Measurements from ENCODE around the gene LHX2.

The LHX2 gene

DNA sequence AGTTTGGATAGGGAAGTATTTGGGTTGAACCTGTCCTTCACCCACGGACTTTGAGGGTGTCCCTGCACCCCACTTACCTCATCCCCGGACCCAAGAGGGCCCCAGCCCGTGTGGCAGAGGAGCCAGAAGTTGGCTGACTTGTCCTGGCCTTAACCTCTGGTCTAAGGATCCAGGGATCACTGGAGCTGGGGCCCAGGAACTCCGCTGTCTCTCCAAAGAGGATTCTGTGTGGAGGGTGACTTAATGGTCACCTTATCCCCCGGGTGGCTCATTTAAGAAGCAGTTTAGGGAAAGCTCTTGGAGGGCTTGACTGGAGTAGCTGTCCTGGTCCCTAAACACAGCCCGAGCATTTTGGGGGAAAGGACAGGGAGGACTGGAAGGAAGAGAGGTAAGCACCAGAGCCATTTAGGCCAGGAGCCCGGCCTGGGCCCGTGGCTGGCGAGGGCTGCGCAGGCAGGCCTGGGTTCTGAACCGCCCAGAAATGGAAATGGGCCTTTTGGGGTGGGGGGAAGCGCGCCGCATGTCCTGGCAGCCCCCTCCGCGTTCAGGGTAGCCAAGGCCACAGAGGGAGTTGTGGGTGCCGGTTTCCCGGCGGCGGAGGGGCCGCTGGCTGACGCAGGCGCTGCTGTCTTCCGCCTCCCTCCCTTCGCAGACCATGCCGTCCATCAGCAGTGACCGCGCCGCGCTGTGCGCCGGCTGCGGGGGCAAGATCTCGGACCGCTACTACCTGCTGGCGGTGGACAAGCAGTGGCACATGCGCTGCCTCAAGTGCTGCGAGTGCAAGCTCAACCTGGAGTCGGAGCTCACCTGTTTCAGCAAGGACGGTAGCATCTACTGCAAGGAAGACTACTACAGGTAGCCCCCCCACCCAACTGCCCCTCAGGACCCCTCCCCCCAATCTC, 2.0 kb downstream of the LHX2 start:
- no peak for DNase-seq (ENCODE audit: low read depth)

DNA sequence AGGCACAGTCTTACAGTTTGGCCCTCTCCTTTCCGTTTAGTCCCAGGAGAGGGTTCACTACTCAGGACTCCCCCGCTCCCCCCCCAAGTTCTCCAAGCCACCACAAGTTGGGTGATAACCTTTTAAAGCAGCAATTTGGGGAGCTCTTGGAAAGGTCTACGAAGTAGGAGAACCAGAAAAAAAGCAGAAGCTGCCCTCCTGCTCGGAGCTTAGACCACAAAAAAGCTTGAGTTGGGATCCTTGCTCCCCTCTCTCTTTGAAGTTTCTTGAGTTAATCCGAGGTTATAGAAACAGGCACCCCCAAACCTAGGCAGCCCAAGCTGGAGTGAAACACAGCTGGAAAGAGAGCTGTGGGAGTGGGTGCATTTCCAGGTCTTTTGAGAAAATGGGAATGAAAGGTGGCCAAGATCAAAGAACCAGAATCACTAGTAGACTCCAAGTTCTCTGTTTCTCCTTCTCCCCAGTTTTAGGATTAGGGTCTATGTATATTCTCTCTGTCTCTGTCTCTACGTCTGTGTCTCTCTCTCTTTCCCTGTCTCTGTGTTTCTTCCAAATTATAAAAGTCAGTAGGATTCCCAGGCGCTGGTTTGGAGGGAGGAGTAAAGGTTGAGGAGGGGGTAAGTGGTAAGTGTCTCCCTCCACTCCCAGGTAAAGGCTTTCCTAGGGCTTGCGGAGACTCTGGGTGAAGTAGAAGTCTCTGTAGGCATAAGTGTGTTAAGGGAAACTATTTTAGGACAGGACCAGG, 2.8 kb downstream of the LHX2 start:
- DNase-seq (ENCODE audit: low read depth): no peak

DNA sequence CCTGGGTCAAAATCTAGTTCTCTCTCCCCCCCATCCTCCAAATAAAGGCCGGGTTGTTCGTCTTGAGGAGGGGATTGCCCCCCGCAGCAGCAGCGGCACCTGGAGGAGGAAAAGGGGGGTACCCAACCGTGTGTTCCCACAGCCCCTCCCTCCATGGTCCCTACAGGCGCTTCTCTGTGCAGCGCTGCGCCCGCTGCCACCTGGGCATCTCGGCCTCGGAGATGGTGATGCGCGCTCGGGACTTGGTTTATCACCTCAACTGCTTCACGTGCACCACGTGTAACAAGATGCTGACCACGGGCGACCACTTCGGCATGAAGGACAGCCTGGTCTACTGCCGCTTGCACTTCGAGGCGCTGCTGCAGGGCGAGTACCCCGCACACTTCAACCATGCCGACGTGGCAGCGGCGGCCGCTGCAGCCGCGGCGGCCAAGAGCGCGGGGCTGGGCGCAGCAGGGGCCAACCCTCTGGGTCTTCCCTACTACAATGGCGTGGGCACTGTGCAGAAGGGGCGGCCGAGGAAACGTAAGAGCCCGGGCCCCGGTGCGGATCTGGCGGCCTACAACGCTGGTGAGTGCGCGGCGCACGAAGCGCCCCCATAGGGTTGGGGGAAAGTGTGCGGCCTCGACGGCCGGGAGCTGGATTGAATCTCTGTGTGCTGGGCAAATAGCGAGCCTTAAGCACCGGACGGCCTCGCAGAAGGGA, 3.5 kb downstream of the LHX2 start:
- no peak for DNase-seq (ENCODE audit: low read depth)

DNA sequence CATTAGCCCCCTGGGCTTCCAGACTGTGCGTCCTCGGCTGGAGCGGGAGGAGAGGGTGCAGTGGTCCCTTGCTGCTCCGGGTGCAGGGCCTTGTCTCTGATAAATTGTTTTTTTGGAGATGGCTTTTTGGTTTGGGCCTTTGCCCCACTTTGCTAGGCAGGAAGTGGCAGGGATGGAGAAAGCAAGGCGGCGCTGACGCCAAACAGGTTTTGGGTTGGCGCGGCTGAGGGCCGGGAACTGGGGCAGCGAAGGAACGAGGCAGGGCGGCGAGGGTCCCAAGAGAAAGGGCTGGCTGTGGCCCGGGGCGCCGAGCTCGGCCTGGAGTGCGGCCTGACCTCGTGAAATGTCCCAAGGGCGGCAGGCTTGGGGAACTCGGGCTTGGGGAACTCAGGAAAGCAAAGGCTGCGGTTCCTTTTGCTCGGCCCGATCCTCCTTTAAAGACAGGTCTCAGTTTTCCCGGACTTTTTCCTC, 4.1 kb downstream of the LHX2 start:
- DNase-seq (ENCODE audit: low read depth): no peak

DNA sequence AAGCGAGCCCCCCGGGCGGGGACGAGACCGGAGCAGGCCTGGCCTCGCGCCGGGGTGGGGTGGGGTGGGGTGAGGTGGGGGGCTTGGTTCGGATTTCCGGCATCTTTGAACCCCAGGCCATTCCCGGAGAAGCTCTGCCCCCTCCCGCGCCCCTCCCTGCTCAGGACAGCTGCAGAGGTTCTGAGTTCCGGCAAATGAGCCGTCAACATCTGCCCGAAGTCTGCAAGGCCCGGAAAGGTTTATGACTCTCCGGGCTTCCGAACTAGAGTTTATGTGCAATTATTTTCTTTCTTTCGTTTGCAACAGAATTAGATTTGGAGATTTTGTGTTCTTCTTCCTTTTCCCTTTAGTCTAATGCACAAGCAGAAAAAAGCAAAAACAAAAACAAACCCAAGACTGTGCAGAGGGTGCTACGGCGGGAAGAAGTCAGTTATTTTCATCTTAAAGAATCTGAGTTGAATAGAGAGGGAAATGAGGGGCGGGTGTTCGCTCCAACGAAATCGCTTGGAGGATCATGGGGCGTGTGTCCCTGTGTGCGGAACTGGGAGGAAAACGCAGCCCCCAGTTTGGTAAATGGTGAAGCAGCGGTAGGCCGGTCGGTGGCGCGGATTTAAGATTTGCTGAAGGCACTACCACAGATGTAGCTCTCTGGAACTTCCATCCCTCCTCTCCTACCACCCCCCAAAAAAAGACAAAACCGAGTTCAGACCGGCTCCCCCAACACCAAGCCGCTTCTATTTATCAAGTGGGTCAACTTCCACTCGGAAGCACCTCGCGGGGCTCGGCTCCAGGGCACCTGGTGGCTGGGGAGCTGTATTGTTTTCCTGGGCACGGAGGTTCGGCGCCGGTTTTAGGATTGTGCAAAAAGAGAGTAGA, 4.8 kb downstream of the LHX2 start:
- DNase-seq (ENCODE audit: low read depth): no peak

DNA sequence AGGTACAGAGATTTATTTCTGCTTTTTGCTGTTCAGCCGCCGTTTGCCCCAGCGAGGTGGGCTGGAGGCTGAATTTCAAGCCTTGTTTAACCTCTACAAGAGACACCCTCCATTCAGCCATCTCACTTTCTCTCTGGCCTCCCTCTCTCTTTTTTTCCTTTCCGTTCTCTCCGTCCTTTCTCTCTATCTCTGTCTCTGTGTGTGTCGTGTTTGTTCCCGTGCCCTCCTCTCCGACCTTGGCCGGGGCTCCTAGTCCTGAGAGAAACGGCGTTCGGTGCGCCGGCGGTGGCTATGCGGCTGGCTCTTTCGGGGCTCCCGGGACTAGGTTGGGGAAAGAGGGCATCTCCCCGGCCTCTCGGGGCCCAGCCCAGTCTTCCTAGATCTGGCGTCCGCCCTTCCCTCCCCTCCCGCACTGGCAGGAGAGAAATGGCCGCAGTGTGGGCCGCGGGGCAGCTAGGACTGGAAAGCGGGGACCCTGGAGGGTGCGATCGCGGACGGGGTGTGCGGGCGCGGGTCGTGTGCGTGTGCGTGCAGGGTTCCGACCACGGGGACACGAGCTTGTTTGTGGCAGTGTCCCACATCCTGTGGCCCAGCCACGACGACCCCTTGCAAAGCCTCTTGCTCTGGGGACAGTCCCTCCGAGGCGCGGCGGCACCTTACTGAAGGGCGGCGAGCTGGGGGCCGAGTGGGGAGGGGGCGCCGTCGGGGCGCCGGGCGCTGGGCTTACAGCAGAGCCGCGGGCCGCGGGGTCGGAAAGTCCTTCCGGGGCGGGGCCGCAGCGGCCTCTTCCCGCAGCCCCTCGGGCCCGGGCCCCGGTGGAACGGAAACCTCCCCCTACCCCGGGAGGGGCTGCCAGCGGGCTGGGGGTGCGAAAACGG, 5.7 kb downstream of the LHX2 start:
- DNase-seq (ENCODE audit: low read depth): no peak

DNA sequence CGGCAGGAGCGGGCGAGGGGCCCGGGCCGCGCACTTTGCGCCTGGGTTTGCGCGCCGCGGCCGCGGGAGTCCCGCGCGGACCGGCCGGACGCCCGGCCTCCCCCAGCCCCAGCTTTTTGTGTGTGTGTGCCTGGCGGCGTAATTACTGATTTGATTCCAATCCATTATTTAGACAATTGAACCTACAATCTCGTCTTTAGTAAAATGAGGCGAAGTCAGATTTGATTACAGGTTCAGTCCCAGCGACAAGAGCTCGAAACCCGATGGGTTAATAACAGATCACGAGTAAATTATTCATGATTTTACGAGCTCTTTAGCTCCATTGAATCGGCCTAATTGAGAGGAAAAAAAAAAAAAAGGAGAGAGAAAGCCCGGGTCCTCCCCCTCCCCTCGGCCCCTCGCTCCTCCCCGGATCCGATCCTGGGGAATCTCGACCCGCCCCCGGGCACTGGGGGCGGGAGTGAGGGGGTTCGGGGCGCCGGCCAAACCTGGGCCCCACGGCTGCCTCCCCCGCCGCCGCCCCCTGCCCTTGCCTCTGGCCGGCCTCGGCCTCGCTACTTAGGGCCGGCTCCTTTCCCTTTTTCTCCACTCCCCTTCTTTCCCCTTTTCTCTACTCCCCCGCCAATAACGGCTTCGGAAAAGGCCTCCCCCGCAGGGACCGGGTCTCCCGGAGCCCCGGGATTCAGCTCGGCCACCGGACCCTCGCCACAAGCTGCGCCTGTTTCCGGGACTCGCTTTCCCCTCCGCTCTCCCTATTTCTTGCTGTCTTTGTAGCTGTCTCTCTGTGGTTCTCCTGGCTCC, 6.6 kb downstream of the LHX2 start:
- no peak for DNase-seq (ENCODE audit: low read depth)

DNA sequence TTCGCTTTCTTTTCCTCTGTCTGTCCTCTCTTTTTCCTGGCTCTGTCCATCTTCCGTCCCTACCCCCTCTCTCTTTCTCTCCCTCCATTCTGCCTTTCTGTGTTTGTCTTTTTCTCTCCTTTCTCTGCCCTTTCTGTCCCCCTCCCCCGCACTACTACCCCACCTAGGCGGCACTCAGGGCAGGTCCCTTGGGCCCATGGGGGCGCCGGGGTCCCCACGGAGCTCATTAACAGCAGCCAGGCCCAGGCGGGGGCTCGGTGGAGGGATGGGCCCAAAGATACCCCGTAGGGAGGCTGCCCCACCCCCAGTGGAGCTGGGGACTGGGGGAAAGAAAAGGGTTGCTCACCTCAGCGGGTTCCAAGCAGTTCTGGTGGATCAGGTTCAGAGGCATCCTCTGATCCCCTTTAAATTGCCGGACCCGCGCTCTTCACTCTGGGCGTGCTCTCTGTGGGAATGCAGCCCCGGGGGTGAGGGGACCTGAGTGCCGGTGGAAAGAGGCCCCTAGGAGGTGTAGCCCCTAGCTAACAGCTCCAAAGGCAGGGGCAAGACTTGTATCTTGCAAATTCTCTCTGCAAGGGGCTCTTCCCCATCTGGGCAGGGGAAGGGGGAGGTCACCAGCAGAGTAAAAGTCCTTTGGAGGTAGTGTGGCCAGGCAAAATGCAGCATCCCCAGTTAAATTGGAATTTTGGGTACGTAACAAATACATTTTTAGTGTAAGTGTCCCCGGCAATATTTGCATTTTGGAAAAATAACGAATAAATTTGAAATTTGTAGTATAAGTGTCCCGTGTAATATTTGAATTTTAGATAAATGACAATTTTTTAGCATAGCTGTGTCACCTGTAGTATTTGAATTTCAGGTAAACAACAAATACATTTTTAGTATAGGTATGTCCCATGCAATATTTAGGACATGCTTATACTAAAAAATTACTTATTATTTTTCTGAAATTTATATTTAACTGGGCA, 7.4 kb downstream of the LHX2 start:
- DNase-seq (ENCODE audit: low read depth): no peak

DNA sequence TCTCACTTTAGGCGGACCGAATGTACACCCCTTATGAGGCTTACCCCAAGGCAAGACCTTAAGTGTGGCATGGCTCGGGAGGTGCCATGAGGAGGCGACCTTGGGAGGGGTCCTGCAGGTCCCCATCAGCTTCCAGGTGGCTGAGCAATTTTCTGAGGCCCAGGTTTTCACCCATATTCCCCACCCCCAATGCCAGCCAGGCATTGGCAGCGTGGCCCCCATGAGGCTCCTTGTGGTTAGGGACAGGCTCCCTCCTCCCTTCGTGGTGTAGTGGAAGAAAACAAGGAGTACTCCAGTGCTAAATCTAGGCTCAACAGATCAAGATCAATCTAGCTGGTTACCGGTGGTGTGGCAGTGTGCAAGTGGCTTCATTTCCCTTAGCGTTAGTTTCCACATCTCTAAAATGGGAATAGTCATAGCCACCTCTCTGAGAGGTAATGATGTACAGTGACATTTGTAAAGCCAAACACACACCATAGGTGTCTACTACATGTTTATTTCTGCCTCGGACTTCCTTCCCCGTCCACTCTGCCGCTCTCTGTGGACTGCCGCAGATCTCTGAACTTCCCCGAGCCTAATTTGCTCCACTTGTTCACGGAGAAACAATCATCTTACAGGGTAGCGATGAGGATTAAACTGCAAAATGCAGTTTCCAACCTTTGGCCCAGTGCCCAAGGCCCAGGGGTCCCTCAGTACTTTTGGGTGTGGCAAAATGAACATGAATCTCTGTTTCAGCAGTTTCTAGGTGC, 8.4 kb downstream of the LHX2 start:
- no peak for DNase-seq (ENCODE audit: low read depth)

DNA sequence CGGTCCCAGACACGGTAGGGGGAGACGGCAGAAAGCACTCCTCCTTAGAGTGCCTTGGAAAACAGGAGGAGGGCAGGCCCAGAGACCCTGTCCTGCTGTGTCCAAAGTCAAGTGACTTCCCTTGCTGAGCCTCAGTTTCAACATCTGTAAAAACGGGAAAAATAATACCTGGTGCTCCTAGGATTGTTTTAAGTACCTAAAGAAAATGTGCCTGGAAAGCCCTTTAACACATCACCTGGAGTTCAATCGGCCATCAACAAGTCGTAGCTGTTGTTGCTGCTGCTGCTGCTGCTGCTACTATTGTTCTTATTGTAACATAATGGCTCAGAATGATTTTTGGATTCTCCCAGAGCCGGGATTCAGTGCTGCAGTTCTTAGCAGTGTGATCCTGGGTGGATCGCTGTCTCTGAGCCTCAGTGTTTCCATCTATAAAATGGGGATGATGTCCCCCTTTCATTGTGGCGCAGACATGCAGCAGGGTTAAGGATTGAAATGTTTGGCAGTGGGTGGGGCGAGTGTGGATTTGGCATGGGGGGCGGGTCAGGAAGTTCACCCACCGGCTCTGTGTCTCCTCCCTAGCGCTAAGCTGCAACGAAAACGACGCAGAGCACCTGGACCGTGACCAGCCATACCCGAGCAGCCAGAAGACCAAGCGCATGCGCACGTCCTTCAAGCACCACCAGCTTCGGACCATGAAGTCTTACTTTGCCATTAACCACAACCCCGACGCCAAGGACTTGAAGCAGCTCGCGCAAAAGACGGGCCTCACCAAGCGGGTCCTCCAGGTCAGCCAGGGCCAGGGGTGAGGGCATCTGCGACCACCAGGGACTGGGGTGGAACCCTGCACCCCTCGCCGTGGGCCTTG, 9.2 kb downstream of the LHX2 start:
- DNase-seq (ENCODE audit: low read depth): no peak

DNA sequence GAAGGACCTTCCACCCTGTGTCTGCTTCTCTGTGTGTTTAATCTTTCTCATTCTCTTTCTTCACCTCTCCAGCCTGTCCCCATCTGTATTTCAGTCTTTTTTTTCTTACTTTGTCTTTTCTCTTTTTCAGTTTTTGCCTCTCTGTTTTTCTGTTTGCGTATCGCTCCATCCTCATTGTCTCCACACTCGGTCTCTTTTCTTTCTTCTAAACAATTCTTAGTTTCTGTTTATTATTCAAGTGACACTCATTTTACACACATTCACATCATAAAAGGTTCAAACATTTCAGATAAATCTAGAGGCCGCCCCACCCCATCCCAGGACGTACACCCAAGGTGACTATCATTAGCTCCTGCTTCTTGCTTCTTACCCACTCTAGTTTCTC, 9.8 kb downstream of the LHX2 start:
- DNase-seq (ENCODE audit: low read depth): no peak

DNA sequence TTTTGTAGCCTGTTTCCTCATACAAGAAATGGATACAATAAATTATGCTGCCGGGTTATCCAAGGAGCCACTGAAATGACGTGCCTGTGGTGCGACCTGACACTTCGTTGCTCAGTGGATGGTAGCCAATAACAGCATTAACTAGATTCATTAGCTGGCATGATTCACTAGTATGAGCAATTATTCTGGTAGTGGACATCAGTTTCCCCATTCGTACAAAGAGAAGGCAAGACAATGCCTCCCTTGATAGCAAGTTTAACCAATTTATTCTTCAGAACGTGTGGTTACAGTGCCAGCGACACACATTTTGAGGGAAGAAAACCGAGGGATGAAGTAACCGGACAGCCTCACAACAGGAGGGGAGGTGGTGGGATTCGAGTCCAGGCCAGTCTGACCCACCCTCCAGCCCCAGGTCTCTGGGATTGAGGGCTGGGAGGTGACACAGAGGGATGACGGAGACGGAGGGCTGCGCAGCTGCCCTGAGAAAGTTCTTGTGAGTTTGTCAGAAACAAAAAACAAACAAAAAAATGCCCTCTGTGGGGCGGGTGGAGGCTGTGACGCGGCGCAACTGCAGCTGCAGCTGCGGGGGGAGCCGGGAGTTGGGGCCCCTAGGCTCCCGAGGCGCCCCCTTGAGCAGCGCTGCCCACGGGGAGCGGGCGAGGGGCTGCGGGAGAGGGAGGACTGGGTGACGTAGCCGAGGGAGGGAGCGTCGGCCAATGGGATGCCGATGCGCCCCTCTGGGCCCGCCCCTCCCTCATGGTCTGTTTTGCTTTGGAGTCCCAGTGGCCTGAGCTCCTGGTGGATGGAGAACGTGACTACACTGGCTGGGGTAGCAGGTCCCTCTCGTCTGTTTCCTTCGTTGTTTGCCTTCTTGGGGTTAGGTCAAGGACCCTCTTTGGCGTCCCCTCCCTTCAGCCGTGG, 10.9 kb downstream of the LHX2 start:
- DNase-seq (ENCODE audit: low read depth): no peak

DNA sequence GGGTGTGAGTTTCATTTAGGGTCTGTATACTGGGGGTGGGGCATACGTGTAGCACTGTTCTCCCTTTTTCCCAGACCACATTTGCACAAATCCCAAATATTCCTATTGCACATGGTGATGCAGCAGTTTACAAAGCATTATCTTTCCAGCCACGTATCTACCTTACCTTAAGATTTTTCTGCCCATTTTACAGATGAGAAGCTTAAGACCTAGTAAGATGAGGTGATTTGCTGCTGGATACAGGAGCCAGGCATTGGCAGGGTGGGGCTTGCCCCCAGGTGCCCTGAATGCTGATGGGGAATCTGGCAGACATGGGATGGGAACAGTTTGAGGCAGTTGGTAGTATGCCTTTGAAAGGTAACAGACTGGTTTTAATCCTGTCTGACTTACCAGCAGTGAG, 12.5 kb downstream of the LHX2 start:
- DNase-seq (ENCODE audit: low read depth): no peak

DNA sequence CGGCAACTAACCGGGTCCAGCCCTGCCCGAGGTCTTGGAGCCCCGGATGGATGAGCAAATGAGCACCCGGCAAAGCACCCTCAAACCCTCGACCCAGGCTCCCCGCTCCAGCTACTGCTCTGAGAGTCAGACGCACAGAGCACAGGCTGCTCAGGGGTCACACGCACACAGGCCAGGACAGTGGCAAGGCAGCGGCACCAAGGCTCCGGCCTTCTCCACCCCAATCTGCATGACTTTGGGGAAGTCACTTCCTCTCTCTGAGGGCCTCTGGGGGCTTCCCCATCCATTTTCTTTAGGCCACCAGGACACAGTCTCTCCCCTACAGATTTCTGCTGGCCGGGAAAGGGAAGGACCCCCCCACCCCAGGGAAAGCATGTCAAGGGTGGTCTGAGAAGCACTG, 18.0 kb downstream of the LHX2 start:
- no peak for DNase-seq (ENCODE audit: low read depth)

DNA sequence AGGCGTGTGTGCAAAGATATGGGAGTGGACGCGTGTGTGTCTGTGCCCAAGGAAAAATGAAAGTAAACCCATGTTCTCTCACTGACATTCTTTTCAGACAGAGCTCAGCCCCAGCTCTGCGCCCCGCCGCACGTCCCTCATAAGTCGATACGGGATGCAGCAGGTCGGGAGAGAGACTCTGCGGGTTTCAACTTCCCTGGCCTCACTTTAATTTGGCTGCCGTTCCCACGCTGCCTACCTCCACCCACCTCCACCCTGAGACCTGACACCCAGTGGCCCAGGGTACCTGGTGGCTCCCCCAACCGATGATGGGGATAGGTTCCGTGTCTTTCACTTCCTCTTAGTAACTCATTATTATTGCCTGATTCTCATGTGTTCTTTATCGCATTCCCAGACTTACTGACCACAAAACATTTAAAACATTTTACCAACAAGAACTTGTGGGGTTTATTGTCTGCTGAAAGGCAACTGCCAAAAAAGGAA, 19.4 kb downstream of the LHX2 start:
- no peak for DNase-seq (ENCODE audit: low read depth)

DNA sequence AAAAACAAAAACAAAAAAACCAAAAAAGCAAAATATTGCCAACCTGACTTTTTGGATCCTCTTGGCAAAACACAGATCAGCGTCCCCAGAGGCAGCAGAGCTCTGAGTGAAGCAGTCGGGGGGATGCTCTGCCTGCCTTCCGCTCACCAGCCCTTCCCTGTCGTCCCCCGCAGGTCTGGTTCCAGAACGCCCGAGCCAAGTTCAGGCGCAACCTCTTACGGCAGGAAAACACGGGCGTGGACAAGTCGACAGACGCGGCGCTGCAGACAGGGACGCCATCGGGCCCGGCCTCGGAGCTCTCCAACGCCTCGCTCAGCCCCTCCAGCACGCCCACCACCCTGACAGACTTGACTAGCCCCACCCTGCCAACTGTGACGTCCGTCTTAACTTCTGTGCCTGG, 20.7 kb downstream of the LHX2 start:
- no peak for DNase-seq (ENCODE audit: low read depth)

All from T follicular helper cell (primary cell).